Astrocyte of the spinal cord (primary cell): ENCODE data around the gene TRPM2.

ENCODE experiments used
- DNase-seq: peaks from one replicate; pipeline ENCODE4 v3.0.0; 2011; ENCODE audit warnings: low read depth, low spot score
- H3K4me3 ChIP-seq: 2 replicates; pipeline ENCODE4 v1.5.1; 2011; ENCODE audit warnings: low read depth, mild to moderate bottlenecking, low read length, moderate library complexity
- CTCF ChIP-seq: IDR thresholded peaks from 2 replicates; pipeline ENCODE4 v1.5.1; 2012; ENCODE audit warnings: low read depth, mild to moderate bottlenecking, low read length, inconsistent platforms
- in situ Hi-C: cut with HindIII; loops from 2 replicates; pipeline ENCODE4 v1.10.0; 2017; ENCODE audit warnings: low sequenced_read_pairs

Gene TRPM2

GRCh38 chr21:44462834-44463200 lies 109.4 kb downstream of the TRPM2 start:
- TF ChIP-seq CTCF, result no peak
- H3K4me3 ChIP-seq, result no peak overlapping the region
- in situ Hi-C loops, result no loop called here
- no peak for DNase-seq

DNA sequence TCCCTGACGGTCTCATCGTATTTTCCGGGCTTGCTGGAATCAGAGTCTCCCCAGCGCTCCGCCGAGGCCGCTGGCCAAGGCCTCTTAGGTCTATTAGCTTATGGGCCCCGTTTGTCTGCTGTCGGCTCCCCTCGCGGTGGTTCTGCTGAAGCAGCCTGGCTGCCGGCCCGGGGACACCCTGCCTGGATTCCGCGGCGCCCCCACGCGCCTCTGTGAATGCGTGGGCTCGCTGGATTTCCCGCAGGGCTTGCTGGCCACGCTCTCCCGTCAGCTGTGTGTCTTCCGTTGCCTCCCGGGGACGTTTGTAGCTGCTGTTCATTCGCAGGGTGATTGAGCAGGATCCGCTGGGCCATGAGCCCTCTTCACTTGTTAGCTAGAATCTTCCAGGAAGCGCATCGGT lies 110.3 kb downstream of the TRPM2 start:
- DNase-seq, result no peak
- no peak overlapping the region for H3K4me3 ChIP-seq
- in situ Hi-C loops, result no loop called here
- no peak for TF ChIP-seq CTCF

DNA sequence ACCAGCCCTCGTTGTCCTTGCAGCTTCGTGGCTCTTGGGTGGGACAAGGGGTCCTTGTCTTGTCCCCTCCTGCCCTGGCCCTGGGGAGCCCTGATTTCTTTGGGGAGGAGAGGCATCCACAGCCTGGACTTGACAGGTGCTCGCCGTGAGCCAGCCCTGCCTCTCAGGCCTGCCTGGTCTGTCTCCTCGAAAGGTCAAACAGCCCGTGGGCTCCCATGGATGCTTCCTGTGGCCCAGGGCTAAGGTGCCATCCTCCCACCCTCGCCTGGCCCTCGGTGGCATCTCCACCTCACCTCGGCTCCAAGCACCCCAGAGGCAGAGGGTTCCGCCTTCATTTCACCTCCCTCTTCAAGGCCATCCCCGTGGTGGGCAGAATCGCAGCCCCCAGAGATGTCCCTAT lies 110.9 kb downstream of the TRPM2 start:
- in situ Hi-C loops, result no loop called here
- no peak for DNase-seq
- TF ChIP-seq CTCF, result no peak
- H3K4me3 ChIP-seq, result no peak overlapping the region

GRCh38 chr21:44466351-44466954 lies 113.0 kb downstream of the TRPM2 start:
- no peak for DNase-seq
- no peak for TF ChIP-seq CTCF
- H3K4me3 ChIP-seq, result no peak overlapping the region
- in situ Hi-C loops, result no loop called here

GRCh38 chr21:44466996-44467858 lies 113.8 kb downstream of the TRPM2 start:
- no peak overlapping the region for H3K4me3 ChIP-seq
- TF ChIP-seq CTCF, result no peak
- DNase-seq, result no peak
- in situ Hi-C loops, result no loop called here

- DNase-seq, result no peak
- no peak overlapping the region for H3K4me3 ChIP-seq
- TF ChIP-seq CTCF, result no peak
- in situ Hi-C loops, result no loop called here
These were observed 114.4 kb downstream of the TRPM2 start for GRCh38 chr21:44467859-44468195.
